Esophagus squamous epithelium (tissue), 5 donors: ENCODE results near the gene KIAA0232. TPM values are rescaled to one million over a fixed set of nuclear protein-coding genes. Genes with fewer than 3 reads are reported as not detected.

Experiments
- DNase-seq: peaks from one replicate; lab custom pipeline; 2025; lab: John Stamatoyannopoulos, UW
- H3K27ac ChIP-seq, 4 donors: fragments of 200-600 bp; sonication (generic); one replicate each; pipeline ENCODE4 v1.5.1; 2016 to 2019; ENCODE audit warnings: mild to moderate bottlenecking in 1 of 4
- H3K27me3 ChIP-seq, 4 donors: fragments of 200-600 bp; sonication (generic); 1 replicate in 3 of 4; 2 replicates in 1 of 4; pipeline versions ENCODE4 v1.5.1 to v1.6.0; 2017 to 2021; ENCODE audit warnings: antibody characterized with exemption in 1 of 4
- H3K36me3 ChIP-seq, 3 donors: fragments of 200-600 bp; sonication (generic); one replicate each; pipeline ENCODE4 v1.5.1; 2016 to 2019
- H3K4me1 ChIP-seq, 3 donors: fragments of 200-600 bp; sonication (generic); one replicate each; pipeline ENCODE4 v1.5.1; 2017 to 2019
- H3K4me3 ChIP-seq, 4 donors: fragments of 200-600 bp; sonication (generic); 1 replicate in 3 of 4; 2 replicates in 1 of 4; pipeline ENCODE4 v1.5.1; 2016 to 2019; ENCODE audit warnings: mild to moderate bottlenecking in 2 of 4, moderate library complexity in 1 of 4
- H3K9me3 ChIP-seq, 3 donors: fragments of 200-600 bp; sonication (generic); one replicate each; pipeline ENCODE4 v1.5.1; 2016 to 2019
- CTCF ChIP-seq, 6 experiments: fragments of 450-650 bp in 4 of 6; fragments of 200-600 bp in 2 of 6; sonication (generic) in 2 of 6; IDR thresholded peaks; one replicate each; pipeline ENCODE4 v1.5.1; 2016 to 2019; ENCODE audit warnings: antibody characterized with exemption in 6 of 6, mild to moderate bottlenecking in 4 of 6, moderate library complexity in 4 of 6
- POLR2A ChIP-seq, 4 donors: fragments of 450-650 bp; IDR thresholded peaks; one replicate each; pipeline ENCODE4 v1.6.1; 2017; ENCODE audit warnings: antibody characterized with exemption in 4 of 4, mild to moderate bottlenecking in 4 of 4, moderate library complexity in 3 of 4
- WGBS, 2 donors: methylation state at CpG; one replicate each; pipeline ENCODE4 v1.1.5; 2018; 5-methylcytosine and 5-hydroxymethylcytosine counted together
- intact Hi-C: fragments of 100-400 bp; cut with DNase I; formaldehyde crosslinking; loops from one replicate; pipeline ENCODE4 v1.15.0; 2022
- total RNA-seq, 4 donors: library from RNA; depleted of rRNA; stranded (reverse); fragments of >200 nt; gene quantifications; one replicate each; pipeline ENCODE4 v1.1.0, GENCODE V29; 2016
- donor health status: DM: yes; HTN: yes; CAD: no.

KIAA0232 gene
- total RNA-seq, 4 donors from 2014 or later, result 19.4 to 46.8 (median 35.0) TPM

GRCh38 chr4:6824071-6824470 is 41.5 kb downstream of the KIAA0232 start:
- WGBS, 2 donors, result 91 to 94% methylated on average over 2 of the region's 2 CpGs
- intact Hi-C loops, result no loop called here
- Histone ChIP-seq H3K4me1 (no peaks in the 10 kb centered on the region), H3K27ac (no peak overlapping the region), H3K36me3 (peaks cover 0 to 54% (median 12%) of the 10 kb centered on the region in 3 donors), H3K27me3 (no peaks in the 10 kb centered on the region), H3K9me3 (peaks cover 0 to 7% (median 0%) of the 10 kb centered on the region in 3 donors), H3K4me3 (no peak overlapping the region)
- TF ChIP-seq POLR2A (IDR thresholded peaks at IDR 0.05) (no peak), CTCF (IDR thresholded peaks at IDR 0.05) (no peak)
- no peak for DNase-seq

- intact Hi-C loops, result no loop called here
- peaks cover 0 to 61% (median 15%) of the 10 kb centered on the region in 3 donors for H3K36me3 ChIP-seq
- no peak for DNase-seq
- 90 to 93% methylated on average over 5 of the region's 5 CpGs for WGBS, 2 donors
- TF ChIP-seq POLR2A (IDR thresholded peaks at IDR 0.05), result no peak
- no peak for TF ChIP-seq CTCF (IDR thresholded peaks at IDR 0.05)
- H3K27ac ChIP-seq, result no peak overlapping the region
- peaks cover 0 to 4% (median 0%) of the 10 kb centered on the region in 3 donors for H3K9me3 ChIP-seq
- H3K27me3 ChIP-seq, result no peaks in the 10 kb centered on the region
- no peaks in the 10 kb centered on the region for H3K4me1 ChIP-seq
- H3K4me3 ChIP-seq, result no peak overlapping the region
Measured at GRCh38 chr4:6824772-6825402, 42.4 kb downstream of the KIAA0232 start.

- peaks cover 0 to 4% (median 0%) of the 10 kb centered on the region in 3 donors for H3K9me3 ChIP-seq
- H3K36me3 ChIP-seq, result peaks cover 0 to 66% (median 15%) of the 10 kb centered on the region in 3 donors
- H3K27me3 ChIP-seq, result no peaks in the 10 kb centered on the region
- H3K4me1 ChIP-seq, result no peaks in the 10 kb centered on the region
- DNase-seq, result no peak
- H3K4me3 ChIP-seq, result no peak overlapping the region
- TF ChIP-seq POLR2A (IDR thresholded peaks at IDR 0.05) (no peak), CTCF (IDR thresholded peaks at IDR 0.05) (no peak)
- WGBS, 2 donors, result 82 to 89% methylated on average over 6 of the region's 6 CpGs
- H3K27ac ChIP-seq, result no peak overlapping the region
- intact Hi-C loops, result no loop called here
Measured at GRCh38 chr4:6825403-6825802, 42.9 kb downstream of the KIAA0232 start.

- TF ChIP-seq POLR2A (IDR thresholded peaks at IDR 0.05) (no peak), CTCF (IDR thresholded peaks at IDR 0.05) (no peak)
- 84 to 88% methylated on average over 8 to 9 of the region's 9 CpGs for WGBS, 2 donors
Measured at GRCh38 chr4:6826781-6827508, 44.4 kb downstream of the KIAA0232 start.

GRCh38 chr4:6829086-6829485 is 46.6 kb downstream of the KIAA0232 start:
- TF ChIP-seq POLR2A (IDR thresholded peaks at IDR 0.05), result no peak
- TF ChIP-seq CTCF (IDR thresholded peaks at IDR 0.05), result no peak
- intact Hi-C loops, result no loop called here
- no peaks in the 10 kb centered on the region for H3K4me1 ChIP-seq
- no peak overlapping the region for H3K4me3 ChIP-seq
- H3K36me3 ChIP-seq, result peaks cover 0 to 100% (median 12%) of the 10 kb centered on the region in 3 donors
- 88 to 91% methylated on average over 5 of the region's 5 CpGs for WGBS, 2 donors
- H3K27me3 ChIP-seq, result no peaks in the 10 kb centered on the region
- H3K27ac ChIP-seq, result no peak overlapping the region
- DNase-seq, result no peak
- no peaks in the 10 kb centered on the region for H3K9me3 ChIP-seq

More at GRCh38 chr4:6826781-6827508, 44.4 kb downstream of the KIAA0232 start:
- H3K4me3 ChIP-seq, result no peak overlapping the region
- H3K27me3 ChIP-seq, result no peaks in the 10 kb centered on the region
- no peaks in the 10 kb centered on the region for H3K4me1 ChIP-seq
- DNase-seq, result no peak
- no peak overlapping the region for H3K27ac ChIP-seq
- no peaks in the 10 kb centered on the region for H3K9me3 ChIP-seq
- intact Hi-C loops, result no loop called here
- H3K36me3 ChIP-seq, result peaks cover 0 to 81% (median 15%) of the 10 kb centered on the region in 3 donors
